Ammon's horn (tissue), 1 donor: ENCODE measurements around the gene TNS1.
A peak's percentile ranks its signal among the peaks of the same experiment; 100 is the strongest.
"Not testable (repeated sequence)": the region's sequence is repeated elsewhere in the genome, so short reads cannot be mapped to it uniquely, and the experiment has no call there.

Source experiments
- DNase-seq: peaks from one replicate; pipeline ENCODE4 v3.0.0-alpha.2; 2016; ENCODE audit warnings: low spot score

The TNS1 gene

GRCh38 chr2:218029366-218030360, 26.9 kb upstream of the TNS1 start:
- DNase-seq: no peak

DNA sequence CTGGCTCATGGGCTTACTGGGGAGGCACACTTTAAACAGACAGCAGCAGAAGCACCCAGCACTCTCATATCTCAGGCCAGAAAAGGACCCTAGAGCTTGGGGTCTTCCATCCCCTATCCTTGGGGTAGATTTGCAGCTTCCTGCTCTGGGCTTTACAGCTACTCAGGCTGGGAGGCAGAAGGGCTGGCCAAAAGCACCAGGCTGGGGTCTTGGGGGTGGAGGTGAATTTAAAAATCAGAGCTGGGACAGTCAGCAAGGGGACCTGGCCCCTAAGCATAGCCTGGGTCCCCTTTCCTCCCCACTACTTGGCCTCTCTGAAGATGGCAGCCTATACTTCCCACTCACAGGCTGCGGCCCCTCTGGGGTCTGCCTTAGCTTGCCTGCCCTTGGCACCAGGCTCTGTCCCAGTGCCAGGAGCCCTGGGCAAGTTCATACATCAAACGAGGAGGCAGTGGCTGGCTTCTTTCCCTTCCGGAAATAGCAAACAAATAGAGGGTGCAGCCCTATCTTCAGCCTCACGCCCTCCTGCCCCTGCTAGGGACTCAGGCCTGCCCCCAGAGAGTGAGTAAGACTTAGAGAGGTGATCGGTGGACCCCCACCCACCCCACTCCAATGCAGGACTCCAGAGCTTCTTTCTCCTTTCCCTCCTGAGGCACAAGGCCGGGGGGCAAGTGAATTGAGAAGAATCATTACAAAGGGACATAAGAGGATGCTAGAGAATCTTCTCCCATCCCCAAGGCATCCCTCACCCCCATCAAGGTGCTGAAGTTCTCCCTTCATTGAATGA, 26.0 kb upstream of the TNS1 start:
- no peak for DNase-seq

DNA sequence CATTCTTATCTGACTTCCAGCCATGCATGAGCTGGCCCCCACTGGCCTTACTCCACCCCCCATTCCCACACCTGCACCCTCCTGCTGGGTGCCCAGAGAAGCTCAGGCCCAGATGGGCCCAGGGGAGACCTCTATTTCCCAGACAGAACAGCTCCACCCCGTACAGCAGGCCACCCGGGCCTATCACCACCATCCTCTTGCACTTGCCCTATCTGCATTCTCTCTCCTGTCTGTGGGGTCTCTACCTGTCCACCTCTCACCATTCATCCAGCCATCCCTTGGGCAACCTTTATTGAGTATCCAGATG, 25.3 kb upstream of the TNS1 start:
- DNase-seq: no peak

DNA sequence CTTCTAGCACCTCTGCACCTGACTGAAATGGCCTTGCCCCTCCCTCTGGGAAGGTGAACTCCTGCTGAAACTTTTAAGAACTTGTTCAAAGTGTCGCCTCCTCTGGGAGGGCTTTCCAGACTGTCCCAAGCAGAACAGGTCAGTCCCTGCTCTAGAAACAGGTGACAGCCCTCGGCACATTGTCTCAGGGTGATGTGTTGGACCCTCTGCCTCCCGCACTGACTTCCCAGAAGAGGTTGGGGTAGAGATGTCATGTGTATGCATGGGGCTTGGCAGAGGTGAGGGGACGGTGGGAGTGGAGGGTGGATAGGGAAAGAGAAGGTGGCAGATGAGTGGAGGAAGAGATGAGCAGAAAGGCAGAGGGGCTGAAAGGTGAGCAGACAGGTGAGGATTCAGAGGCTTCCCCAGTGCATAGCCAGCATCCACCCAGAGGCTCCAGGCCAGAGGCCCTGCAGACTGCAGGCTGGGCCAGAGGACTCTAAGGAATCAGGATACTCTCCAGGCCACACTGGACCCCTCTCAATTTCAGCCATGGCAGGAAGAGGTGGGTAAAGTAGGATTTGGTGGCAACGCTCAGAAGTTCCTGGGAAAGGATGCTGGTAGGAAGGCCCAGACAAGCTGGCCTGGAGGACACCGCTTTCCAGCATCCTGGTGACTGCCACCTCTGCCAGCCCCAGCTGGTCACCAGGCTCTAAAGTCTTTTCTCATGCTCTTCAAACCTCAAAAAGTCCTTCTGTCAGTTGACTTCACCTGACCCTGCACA, 24.8 kb upstream of the TNS1 start:
- no peak for DNase-seq

DNA sequence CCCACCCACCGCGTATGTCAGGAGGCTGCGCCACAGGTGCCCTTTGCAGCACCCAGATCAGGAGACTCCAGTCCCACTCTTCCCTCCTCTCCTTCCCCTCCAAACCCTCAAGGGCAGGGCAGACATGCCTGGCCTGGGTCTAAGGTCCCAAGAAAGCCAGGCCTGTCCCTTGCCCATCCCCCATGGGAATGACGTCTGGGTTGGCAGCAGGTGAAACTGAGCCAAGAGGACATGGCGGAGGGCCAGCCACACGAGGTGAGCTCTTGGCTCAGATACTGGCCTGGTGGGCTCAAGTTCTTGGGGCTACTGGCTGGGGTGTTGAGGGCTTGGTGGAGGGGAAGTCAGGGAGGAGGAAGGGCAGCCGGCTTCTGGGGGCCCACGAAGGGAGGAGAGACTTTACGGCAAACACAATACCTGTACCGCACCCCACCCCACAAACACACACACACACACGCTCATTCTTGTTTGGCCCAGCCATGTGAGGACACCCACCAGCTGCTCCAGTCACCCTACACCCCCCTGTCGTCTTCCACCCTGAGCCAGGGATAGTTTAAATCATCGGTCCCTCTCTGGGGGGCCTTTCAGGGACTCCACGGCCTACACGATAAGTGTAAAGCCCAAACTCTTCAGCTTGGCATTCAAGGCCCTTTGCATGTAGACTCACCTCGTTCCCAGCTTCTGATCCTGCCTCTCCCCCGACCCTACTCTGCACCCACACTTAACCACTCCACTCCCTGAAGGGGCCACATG, 24.1 kb upstream of the TNS1 start:
- DNase-seq: no peak

DNA sequence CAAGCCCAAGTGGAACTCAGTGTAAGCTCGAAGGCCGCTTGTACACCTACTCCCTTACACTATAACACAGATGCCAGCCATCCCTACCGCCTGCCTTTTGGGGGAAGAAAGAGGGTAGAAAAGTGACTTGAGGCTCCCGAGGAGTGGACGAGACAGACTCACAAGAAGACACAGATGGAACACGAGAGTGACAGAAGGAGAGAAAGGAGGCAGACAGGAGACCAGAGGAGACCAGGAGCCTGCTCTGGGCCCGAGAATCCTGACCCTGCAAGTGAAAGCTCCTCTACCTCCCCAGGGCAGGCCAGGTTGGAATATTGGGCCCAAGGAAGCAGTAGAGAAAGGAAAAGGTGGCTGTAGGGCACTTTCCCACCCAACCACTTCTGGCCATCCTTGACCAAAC, 23.4 kb upstream of the TNS1 start:
- no peak for DNase-seq

DNA sequence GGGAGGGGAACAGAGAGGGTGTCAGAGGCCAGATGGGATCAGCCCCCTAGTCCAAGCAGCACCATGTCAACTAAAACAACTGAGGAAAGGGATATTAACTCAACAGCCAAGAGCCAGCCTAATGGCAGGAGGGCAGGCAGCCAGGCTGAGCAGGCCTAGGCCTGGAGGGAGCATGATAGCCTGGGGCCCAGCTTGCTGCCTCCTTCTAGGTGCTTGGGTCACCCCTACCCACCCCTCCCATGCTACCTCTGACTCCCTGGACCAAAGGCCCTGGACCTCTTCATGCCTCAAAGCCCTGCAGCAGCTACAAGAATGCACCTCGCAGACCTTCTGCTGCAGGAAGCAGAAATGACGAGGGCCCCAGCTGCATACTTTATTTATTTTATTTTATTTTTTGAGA, 22.1 kb upstream of the TNS1 start:
- no peak for DNase-seq

GRCh38 chr2:218024336-218024735, 21.5 kb upstream of the TNS1 start:
- no peak for DNase-seq

GRCh38 chr2:218023636-218024035, 20.8 kb upstream of the TNS1 start:
- DNase-seq: no peak

DNA sequence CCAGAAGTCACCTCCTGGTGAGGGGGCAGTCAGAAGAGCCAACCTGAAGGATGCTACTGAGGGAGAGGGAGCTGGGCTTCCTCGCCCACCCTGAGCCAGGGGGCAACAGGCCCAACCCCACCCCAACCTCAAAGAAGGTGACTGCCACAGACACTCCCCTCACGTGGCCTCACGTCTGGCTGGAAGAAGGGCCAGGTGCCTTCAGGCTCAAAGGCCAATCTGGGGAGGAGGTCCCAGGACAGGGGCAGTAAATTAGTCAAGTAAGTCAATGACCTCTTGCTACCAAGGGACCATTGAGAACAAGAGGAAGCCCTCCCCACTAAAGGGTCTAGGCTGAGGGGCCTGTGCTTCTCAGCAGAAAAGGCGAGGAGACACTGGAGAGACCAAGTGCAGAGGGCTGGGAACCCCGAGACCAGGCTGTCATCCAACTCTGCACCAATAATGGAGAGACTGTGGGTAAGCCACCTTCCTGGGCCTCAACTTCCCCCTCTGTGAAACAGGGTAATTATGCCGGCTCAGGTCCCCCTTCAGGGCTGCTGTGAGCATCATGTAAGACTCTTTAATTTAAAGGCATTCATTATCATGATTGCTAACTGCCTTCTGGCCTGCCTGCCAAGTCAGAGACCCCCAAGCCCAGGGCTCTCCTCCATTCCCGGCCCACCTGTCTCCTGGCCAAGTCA, 20.2 kb upstream of the TNS1 start:
- DNase-seq: no peak

GRCh38 chr2:218022131-218022850, 19.5 kb upstream of the TNS1 start:
- no peak for DNase-seq

DNA sequence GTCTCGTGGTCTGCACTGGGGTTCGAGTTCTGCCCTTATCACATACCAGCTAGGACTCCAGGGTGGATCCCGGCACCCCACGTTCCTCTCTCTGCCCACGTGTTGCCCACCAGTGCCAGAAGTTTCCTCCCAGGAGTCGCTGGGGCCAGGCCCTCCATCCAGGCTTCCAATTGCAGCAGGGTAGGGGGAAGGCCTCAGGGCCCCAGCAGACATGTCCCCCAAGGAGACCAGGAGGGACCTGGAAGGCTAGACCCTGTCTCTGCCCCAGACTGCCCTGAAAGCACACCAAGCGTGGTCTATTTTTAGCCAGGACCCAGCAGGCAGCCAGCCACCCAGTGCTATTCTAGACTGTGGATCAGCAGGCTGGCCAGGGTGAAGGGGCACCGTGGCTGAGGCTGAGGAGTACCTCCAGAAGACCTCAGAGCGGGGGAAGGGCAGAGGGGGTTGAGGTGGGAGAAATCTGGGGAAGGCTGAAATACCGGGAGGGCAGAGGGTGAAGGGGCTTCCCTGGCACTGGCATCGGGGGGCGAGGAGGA, 18.8 kb upstream of the TNS1 start:
- DNase-seq: no peak

GRCh38 chr2:218020966-218021535, 18.3 kb upstream of the TNS1 start:
- no peak for DNase-seq

DNA sequence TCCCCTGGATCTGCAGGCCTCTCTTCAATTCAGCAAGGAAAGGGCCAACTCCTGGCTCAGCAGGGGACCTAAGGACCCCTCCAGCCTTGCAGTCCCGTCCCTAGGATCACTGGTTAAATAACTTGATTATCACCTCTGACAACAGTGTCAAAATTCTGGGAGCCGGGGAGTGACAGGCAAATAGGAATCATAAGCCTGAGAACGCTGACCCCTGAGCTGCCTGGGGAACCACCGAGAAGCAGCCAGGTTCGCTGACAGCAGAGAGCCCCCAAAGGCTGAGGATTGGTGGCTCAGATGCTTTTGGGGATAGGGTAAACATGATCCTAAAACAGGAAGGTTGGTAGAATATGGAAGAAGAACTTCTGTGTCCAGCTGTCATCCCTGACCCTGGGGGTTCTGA, 17.5 kb upstream of the TNS1 start:
- DNase-seq: no peak

DNA sequence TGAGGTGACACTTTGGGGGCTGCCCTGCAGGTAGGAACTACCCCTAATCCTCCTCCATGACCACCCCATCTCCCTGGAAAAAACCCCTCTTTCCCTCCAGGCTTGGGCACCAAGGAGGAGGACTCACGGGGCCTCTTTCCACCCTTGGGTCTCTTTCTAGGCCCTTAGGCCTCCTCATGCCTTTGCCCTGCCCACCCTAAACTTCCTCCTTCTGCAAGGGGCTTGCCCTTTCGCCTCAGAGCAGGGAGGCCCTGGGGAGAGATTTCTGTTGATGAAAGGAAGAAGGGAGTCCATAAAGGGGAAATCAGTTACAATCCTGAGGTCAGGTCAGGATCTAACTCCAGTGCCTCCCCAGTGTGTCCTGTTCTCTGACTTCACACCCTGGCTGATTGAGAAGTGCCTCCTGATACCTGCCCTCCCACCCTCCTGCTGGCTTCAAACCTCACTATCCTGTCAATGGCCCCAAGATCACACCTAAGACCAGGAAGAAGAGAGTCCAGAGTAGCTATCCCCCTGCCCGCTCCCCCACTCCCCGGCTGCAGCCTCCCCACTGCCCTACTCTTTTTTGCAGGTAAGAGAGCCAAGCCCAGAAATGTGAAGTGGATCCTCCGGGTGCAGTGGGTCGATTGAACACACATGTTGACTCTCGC, 16.7 kb upstream of the TNS1 start:
- no peak for DNase-seq

DNA sequence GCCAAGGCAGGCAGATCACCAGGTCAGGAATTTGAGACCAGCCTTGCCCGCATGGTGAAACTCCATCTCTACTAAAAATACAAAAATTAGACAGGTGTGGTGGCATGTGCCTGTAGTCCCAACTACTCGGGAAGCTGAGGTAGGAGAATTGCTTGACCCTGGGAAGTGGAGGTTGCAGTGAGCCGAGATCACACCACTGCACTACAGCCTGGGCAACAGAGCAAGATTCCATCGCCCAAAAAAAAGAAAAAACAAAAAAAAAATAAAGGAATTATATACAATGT, 16.0 kb upstream of the TNS1 start:
- DNase-seq: not testable (repeated sequence)

DNA sequence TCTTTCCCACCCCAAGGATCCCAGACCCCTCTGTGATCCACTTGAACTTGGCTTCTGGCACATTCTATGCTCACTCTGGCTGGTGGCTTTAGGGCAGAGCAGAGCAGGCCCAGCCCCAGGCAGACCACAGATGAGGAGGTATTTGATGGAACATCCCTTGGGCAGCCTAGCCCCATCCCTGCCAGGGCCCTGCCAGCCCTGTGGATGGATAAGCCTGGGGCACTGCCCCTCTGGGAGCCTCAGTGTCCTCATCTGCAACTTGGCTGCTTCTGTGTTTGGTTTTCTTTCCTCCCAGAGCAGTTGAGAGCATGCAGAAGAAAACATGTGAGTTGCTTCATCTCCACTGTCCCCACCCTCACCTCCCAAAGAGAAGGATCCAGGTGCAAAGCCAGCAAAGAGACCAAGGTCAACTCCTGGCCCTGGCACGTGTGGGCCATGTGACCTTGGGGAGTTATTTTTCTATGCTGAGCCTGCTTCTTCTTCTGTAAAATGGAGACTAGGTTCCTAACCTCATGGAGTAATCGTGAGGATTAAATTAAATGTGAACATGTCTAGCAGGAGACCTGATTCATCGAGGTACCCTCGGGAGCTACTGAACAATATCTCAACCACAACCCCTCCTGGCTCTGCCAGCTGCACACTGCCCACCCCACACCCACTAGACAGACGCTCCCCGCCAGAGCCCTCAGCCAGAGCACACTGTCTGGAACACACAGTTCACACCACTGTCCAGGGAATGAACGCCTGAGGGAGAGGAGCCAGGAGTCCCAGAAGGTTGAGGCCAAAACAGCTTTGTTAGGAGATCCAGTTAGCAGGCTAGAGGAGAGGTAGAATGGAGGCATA, 14.6 kb upstream of the TNS1 start:
- DNase-seq: peak; percentile 27

- no peak for DNase-seq
Measured at GRCh38 chr2:218016810-218017209, 14.0 kb upstream of the TNS1 start.
